HepG2 (cell line): ENCODE data around the gene PIANP. TPM values are rescaled to one million over a fixed set of nuclear protein-coding genes. Genes with fewer than 3 reads are reported as not detected.

Experiments used
- ATAC-seq: fragments of 200-7000 bp; cut with Tn5 transposase; 3 replicates; pipeline ENCODE4 v1.9.1; 2020; ENCODE audit warnings: mild to moderate bottlenecking, moderate library complexity
- BruUV-seq: library from RNA; stranded (reverse); fragments of 400-500 nt; replicated peaks from 2 replicates; lab custom pipeline; 2021; lab: Mats Ljungman, UMichigan
- CTCF ChIA-PET: fragments of 300-600 bp; formaldehyde crosslinking; extraction: SDS; loops from one replicate; lab custom pipeline; 2021; ENCODE audit warnings: low total read pairs, inconsistent platforms, low intra/inter-chr PET ratio; lab: Yijun Ruan, JAX
- POLR2A ChIA-PET: fragments of 350-600 bp; sonication (Branson Sonifier 250); formaldehyde crosslinking; loops from one replicate; lab custom pipeline; 2020; ENCODE audit warnings: antibody characterized with exemption, inconsistent platforms; lab: Yijun Ruan, JAX
- DNase-seq: peaks from one replicate; pipeline ENCODE4 v3.0.0-alpha.2; 2015; ENCODE audit warnings: low spot score
- FAIRE-seq: peaks from 3 replicates; lab custom pipeline; 2011; peaks lifted over from hg19 to GRCh38; lab: Jason Lieb, UNC
- H2AFZ ChIP-seq: one replicate; pipeline ENCODE4 v1.6.1; 2011; ENCODE audit warnings: low read length, inconsistent platforms
- H3K27ac ChIP-seq: fragments of 300-600 bp; 3 replicates; pipeline ENCODE4 v1.8.0; 2011; ENCODE audit warnings: mixed run types, mild to moderate bottlenecking, mixed read lengths, low read length, inconsistent platforms; ENCODE audit not compliant: insufficient read depth; ENCODE audit errors: extremely low read length
- H3K27me3 ChIP-seq, 2 experiments: fragments of 200-600 bp in 1 of 2; 2 replicates in 1 of 2; 3 replicates in 1 of 2; pipeline versions ENCODE4 v1.6.0 to v1.8.0; 2011; ENCODE audit warnings: low read length in 2 of 2, mild to moderate bottlenecking in 2 of 2, moderate library complexity in 2 of 2, inconsistent platforms in 1 of 2; ENCODE audit not compliant: insufficient read depth in 2 of 2, control insufficient read depth in 1 of 2
- H3K36me3 ChIP-seq, 2 experiments: fragments of 200-600 bp in 1 of 2; replicated peaks in 1 of 2; 2 replicates in 1 of 2; 3 replicates in 1 of 2; pipeline versions ENCODE4 v1.5.1 to v1.8.0; 2011; ENCODE audit warnings: low read length in 2 of 2, inconsistent platforms in 1 of 2; ENCODE audit not compliant: insufficient read depth in 2 of 2, control insufficient read depth in 1 of 2
- H3K4me1 ChIP-seq: 2 replicates; pipeline ENCODE4 v1.5.1; 2012; ENCODE audit warnings: low read length, inconsistent platforms; ENCODE audit not compliant: insufficient read depth
- H3K4me2 ChIP-seq: 2 replicates; pipeline ENCODE4 v1.6.0; 2011; ENCODE audit warnings: low read depth, low read length, inconsistent platforms
- H3K4me3 ChIP-seq, 3 experiments: fragments of 200-600 bp in 1 of 3; sonication (generic), shearing (Covaris generic) in 1 of 3; replicated peaks in 1 of 3; 2 replicates each; pipeline ENCODE4 v1.5.1; 2011 to 2016; ENCODE audit warnings: low read length in 3 of 3, inconsistent platforms in 2 of 3, low read depth in 2 of 3, mild to moderate bottlenecking in 2 of 3, control low read depth in 1 of 3, mixed read lengths in 1 of 3; ENCODE audit not compliant: insufficient read depth in 1 of 3
- H3K79me2 ChIP-seq: one replicate; pipeline ENCODE4 v1.6.1; 2011; ENCODE audit warnings: low read length, inconsistent platforms; ENCODE audit not compliant: insufficient read depth
- H3K9ac ChIP-seq: 2 replicates; pipeline ENCODE4 v1.6.0; 2011; ENCODE audit warnings: mild to moderate bottlenecking, low read depth, low read length, inconsistent platforms; ENCODE audit not compliant: insufficient read depth
- H3K9me3 ChIP-seq: 2 replicates; pipeline ENCODE4 v1.5.1; 2012; ENCODE audit warnings: mild to moderate bottlenecking, low read length
- H4K20me1 ChIP-seq: 2 replicates; pipeline ENCODE4 v1.6.0; 2011; ENCODE audit warnings: inconsistent platforms, mild to moderate bottlenecking, low read length, moderate library complexity; ENCODE audit not compliant: insufficient read depth
- MAFG ChIP-seq: sonication (generic); formaldehyde crosslinking; IDR thresholded peaks from 2 replicates; pipeline ENCODE4 v1.5.1; 2020; ENCODE audit warnings: mild to moderate bottlenecking, missing genetic modification reagents
- SYNCRIP ChIP-seq: fragments of 200-400 bp; formaldehyde crosslinking; IDR thresholded peaks from 2 replicates; pipeline ENCODE4 v1.6.1; 2018; ENCODE audit warnings: mild to moderate bottlenecking, low read depth, low read length; ENCODE audit not compliant: insufficient read depth
- ZNF770 ChIP-seq: sonication (generic); formaldehyde crosslinking; IDR thresholded peaks from 2 replicates; pipeline ENCODE4 v1.5.0; 2020; ENCODE audit warnings: mild to moderate bottlenecking, missing genetic modification reagents
- ZSCAN31 ChIP-seq: sonication (generic); formaldehyde crosslinking; IDR thresholded peaks from 2 replicates; pipeline ENCODE4 v1.5.0; 2020; ENCODE audit warnings: low read depth, mild to moderate bottlenecking, missing genetic modification reagents
- WGBS: methylation state at CpG from one replicate; pipeline ENCODE4 v1.1.6; 2017; ENCODE audit warnings: low lambda C conversion rate; 5-methylcytosine and 5-hydroxymethylcytosine counted together
- in situ Hi-C: cut with HindIII; loops from 2 replicates; pipeline ENCODE4 v1.10.0; 2017; ENCODE audit warnings: low pct_unique_long_range_greater_than_20kb; ENCODE audit not compliant: extremely low pct_ligation_motif_present
- intact Hi-C: fragments of 100-400 bp; cut with micrococcal nuclease; formaldehyde crosslinking; loops from one replicate; pipeline ENCODE4 v1.10.0; 2022; ENCODE audit not compliant: unreplicated experiment
- polyA plus RNA-seq, 8 experiments: library from polyadenylated mRNA; depleted of rRNA in 3 of 8; stranded (reverse) in 7 of 8; unstranded in 1 of 8; fragments of >200 nt; fragmentation: Illumina TruSeq in 4 of 8; extraction: Trizol in 4 of 8; gene quantifications; 2 replicates each; pipeline versions ENCODE4 v1.2.1 to v1.2.3, GENCODE V29; 2011 to 2016; ENCODE audit warnings: low read depth in 4 of 8, missing spikeins in 1 of 8, mixed read lengths in 1 of 8; ENCODE audit not compliant: insufficient read depth in 1 of 8
- total RNA-seq, 5 experiments: library from RNA; depleted of rRNA; stranded (reverse); fragments of >200 nt; fragmentation: Illumina TruSeq; extraction: Trizol; gene quantifications; 2 replicates each; pipeline ENCODE4 v1.2.3, GENCODE V29; 2016; ENCODE audit warnings: low read depth in 1 of 5
- TF ChIP-seq, protein P1 (sequence below): IDR thresholded peaks from 2 replicates; pipeline ENCODE4 v1.6.1; 2016; ENCODE audit warnings: missing biosample characterization, missing genetic modification reagents, low read depth
- TF ChIP-seq, protein P2 (sequence below): sonication (generic); formaldehyde crosslinking; IDR thresholded peaks from 2 replicates; pipeline ENCODE4 v1.4.0; 2020; ENCODE audit warnings: mild to moderate bottlenecking, missing genetic modification reagents
- TF ChIP-seq, protein P3 (sequence below): IDR thresholded peaks from 2 replicates; pipeline ENCODE4 v1.6.1; 2016; ENCODE audit warnings: mild to moderate bottlenecking, missing biosample characterization, missing genetic modification reagents

Gene PIANP
- total and polyA plus RNA-seq, 2 of the 13 experiments (the other 11 are each of a cell fraction or from before 2014, with no cell fraction given) = not detected

DNA sequence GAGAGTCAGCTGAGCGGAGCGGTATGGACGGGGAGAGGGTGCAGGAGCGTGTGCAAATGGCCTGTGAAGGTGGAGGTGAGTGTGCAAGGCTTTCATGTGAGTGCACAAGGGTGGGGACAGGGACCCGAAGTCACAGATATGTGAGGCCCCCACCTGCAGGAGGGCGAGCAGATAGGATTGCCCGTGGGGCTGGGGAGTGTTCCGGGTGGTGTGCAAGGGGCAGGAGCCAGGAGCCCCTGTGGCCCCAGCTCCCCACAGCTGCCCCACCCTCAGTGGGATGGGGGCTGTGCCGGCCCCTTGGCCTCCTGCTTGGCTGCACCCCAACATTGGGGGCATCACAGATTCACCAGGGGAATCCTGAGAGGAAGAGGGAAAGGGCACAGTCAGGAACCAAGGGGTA lies 5.9 kb downstream of the PIANP start:
- Histone ChIP-seq H3K27ac (no peak overlapping the region), H3K79me2 (peaks cover 4% of the 10 kb centered on the region), H3K36me3 (no peaks in the 10 kb centered on the region), H4K20me1 (no peaks in the 10 kb centered on the region), H2AFZ (no peak overlapping the region), H3K9me3 (no peaks in the 10 kb centered on the region), H3K4me2 (peak overlapping the region; percentile 6; the same call in 1 of the 2 replicates), H3K4me1 (peaks cover 18% of the 10 kb centered on the region), H3K27me3 (peaks cover 3 to 45% of the 10 kb centered on the region in 2 experiments), H3K9ac (no peak overlapping the region), H3K4me3 (no peak overlapping the region; a peak in 1 of 6 replicates)
- in situ Hi-C loops (loop anchor here (5.0 kb wide), 2 partner anchors 32 to 77 kb away; partner anchors contain the start of gene ING4), intact Hi-C loops (loop anchor here (5.0 kb wide), 1 partner anchor 142 kb away; no protein-coding TSS in a partner anchor)
- ATAC-seq (no peak), DNase-seq (no peak), FAIRE-seq (no peak)
- ChIA-PET POLR2A (no interaction called here), CTCF (no interaction called here)
- TF ChIP-seq, protein P1, sequence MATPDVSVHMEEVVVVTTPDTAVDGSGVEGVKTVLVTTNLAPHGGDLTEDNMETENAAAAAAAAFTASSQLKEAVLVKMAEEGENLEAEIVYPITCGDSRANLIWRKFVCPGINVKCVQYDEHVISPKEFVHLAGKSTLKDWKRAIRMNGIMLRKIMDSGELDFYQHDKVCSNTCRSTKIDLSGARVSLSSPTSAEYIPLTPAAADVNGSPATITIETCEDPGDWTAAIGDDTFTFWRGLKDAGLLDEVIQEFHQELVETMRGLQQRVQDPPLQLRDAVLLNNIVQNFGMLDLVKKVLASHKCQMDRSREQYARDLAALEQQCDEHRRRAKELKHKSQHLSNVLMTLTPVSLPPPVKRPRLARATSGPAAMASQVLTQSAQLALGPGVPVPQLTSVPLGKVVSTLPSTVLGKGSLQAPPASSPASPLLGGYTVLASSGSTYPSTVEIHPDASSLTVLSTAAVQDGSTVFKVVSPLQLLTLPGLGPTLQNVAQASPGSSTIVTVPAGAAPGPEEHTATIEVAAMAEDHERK (CRISPR knock-in tag) = no peak
- 11% methylated on average over 9 of the region's 9 CpGs for WGBS
- no TSS peak for BruUV-seq

DNA sequence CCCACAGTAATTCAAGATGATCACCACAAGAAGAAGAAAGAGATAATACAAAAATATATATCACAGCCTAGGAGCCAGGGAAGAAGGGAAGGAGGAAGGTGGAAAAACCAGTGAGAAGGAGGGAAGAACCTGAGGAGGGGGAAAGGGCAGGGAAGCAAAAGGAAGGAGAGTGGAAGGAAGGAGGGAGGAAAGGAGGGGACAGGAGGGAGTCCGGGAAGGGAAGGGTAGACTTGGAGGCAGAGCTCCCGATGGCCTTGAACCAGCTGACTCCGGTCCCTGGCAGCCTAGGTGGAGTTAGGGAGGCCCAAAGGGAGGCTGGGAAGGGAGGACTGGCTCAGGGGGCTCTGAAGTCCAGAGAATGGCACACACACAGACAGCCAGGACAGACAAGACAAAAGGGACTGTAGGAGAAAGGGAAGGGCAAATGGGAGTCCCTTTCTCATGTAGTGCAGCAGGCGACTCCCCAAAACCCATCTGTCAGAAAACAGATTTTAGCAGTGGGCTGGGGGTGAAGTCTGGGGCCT lies 6.7 kb downstream of the PIANP start:
- no peaks in the 10 kb centered on the region for H3K36me3 ChIP-seq
- H3K79me2 ChIP-seq = peaks cover 4% of the 10 kb centered on the region
- H3K9me3 ChIP-seq = no peaks in the 10 kb centered on the region
- in situ Hi-C loops (no loop called here), intact Hi-C loops (no loop called here)
- POLR2A ChIA-PET = interaction anchor here (1.0 kb wide), 1 partner anchor 30 kb away, joined by 4 read pairs; the partner anchor contains the start of gene COPS7A
- no peak overlapping the region for H3K27ac ChIP-seq
- FAIRE-seq (no peak), ATAC-seq (no peak), DNase-seq (no peak)
- H3K9ac ChIP-seq = no peak overlapping the region
- CTCF ChIA-PET = no interaction called here
- peaks cover 3 to 38% of the 10 kb centered on the region in 2 experiments for H3K27me3 ChIP-seq
- no peak overlapping the region for H3K4me2 ChIP-seq
- peaks cover 15% of the 10 kb centered on the region for H3K4me1 ChIP-seq
- no peak overlapping the region for H2AFZ ChIP-seq
- no peak overlapping the region for H3K4me3 ChIP-seq
- H4K20me1 ChIP-seq = no peaks in the 10 kb centered on the region
- 33% methylated on average over 4 of the region's 4 CpGs for WGBS
- no TSS peak for BruUV-seq
- TF ChIP-seq, protein P2, sequence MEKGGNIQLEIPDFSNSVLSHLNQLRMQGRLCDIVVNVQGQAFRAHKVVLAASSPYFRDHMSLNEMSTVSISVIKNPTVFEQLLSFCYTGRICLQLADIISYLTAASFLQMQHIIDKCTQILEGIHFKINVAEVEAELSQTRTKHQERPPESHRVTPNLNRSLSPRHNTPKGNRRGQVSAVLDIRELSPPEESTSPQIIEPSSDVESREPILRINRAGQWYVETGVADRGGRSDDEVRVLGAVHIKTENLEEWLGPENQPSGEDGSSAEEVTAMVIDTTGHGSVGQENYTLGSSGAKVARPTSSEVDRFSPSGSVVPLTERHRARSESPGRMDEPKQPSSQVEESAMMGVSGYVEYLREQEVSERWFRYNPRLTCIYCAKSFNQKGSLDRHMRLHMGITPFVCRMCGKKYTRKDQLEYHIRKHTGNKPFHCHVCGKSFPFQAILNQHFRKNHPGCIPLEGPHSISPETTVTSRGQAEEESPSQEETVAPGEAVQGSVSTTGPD = no peak
- TF ChIP-seq SYNCRIP (no peak), MAFG (CRISPR knock-in tag) (no peak), ZSCAN31 (CRISPR knock-in tag) (no peak), ZNF770 (CRISPR knock-in tag) (peak; percentile 91)
- TF ChIP-seq, protein P3, sequence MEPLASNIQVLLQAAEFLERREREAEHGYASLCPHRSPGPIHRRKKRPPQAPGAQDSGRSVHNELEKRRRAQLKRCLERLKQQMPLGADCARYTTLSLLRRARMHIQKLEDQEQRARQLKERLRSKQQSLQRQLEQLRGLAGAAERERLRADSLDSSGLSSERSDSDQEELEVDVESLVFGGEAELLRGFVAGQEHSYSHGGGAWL (CRISPR knock-in tag) = no peak
